SK-N-SH treated with all-trans-retinoic acid at 6 μM for 48 hours (cell line): ENCODE measurements around the gene PWWP2A.

Source experiments
- POU6F1 ChIP-seq: fragments of 250-450 bp; sonication (Bioruptor Pico); IDR thresholded peaks from 2 replicates; pipeline ENCODE4 v1.8.0; 2021; ENCODE audit warnings: low read depth, mild to moderate bottlenecking, moderate library complexity, borderline replicate concordance
- SNAI2 ChIP-seq: fragments of 250-450 bp; sonication (Bioruptor Pico); IDR thresholded peaks from 2 replicates; pipeline ENCODE4 v1.5.0; 2020; ENCODE audit warnings: mild to moderate bottlenecking, moderate library complexity

DNA sequence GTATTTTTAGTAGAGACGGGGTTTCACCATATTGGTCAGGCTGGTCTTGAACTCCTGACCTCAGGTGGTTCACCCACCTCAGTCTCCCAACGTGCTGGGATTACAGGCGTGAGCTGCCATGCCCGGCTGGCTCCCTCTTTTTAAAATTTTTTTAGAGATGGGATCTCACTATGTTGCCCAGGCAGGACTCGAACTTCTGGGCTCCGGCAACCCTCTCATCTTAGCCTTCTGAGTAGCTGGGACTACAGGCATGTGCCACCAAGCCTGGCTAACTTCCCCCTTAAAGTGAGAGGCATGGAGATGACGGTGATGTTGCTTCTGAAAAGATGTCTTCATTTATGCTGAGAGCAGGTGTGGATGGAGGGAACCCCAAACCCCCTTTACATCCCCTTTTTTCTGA lies 43.7 kb upstream of the PWWP2A start:
- no peak for TF ChIP-seq SNAI2
- TF ChIP-seq POU6F1 (CRISPR knock-in tag), result no peak
